Activated gamma-delta T cell treated with Interleukin-2 at 50 U/mL for 16 hours (primary cell): ENCODE results near the gene TEAD4.

Experiments used
- DNase-seq: peaks from one replicate; pipeline ENCODE4 v3.0.0-alpha.2; 2020

TEAD4 gene

GRCh38 chr12:3034067-3034750, 75.0 kb downstream of the TEAD4 start:
- DNase-seq: peak; percentile 10

- DNase-seq: no peak
These were observed 76.0 kb downstream of the TEAD4 start for GRCh38 chr12:3035171-3035570.

GRCh38 chr12:3035815-3036702, 76.9 kb downstream of the TEAD4 start:
- no peak for DNase-seq

- no peak for DNase-seq
These were observed 77.9 kb downstream of the TEAD4 start for GRCh38 chr12:3036901-3037600.

GRCh38 chr12:3038166-3038565, 79.0 kb downstream of the TEAD4 start:
- DNase-seq: no peak

- no peak for DNase-seq
These were observed 79.8 kb downstream of the TEAD4 start for GRCh38 chr12:3038926-3039510.

GRCh38 chr12:3040026-3040656, 80.9 kb downstream of the TEAD4 start:
- no peak for DNase-seq

GRCh38 chr12:3040663-3041544, 81.7 kb downstream of the TEAD4 start:
- no peak for DNase-seq

- peak; percentile 24 for DNase-seq
These were observed 82.5 kb downstream of the TEAD4 start for GRCh38 chr12:3041558-3042164.

- DNase-seq: no peak
These were observed 83.2 kb downstream of the TEAD4 start for GRCh38 chr12:3042394-3042793.

- no peak for DNase-seq
These were observed 83.6 kb downstream of the TEAD4 start for GRCh38 chr12:3042826-3043225.

GRCh38 chr12:3043406-3043805, 84.2 kb downstream of the TEAD4 start:
- DNase-seq: no peak

GRCh38 chr12:3044141-3044630, 85.0 kb downstream of the TEAD4 start:
- DNase-seq: no peak

GRCh38 chr12:3045494-3045893, 86.3 kb downstream of the TEAD4 start:
- no peak for DNase-seq

GRCh38 chr12:3045989-3046388, 86.8 kb downstream of the TEAD4 start:
- DNase-seq: no peak

GRCh38 chr12:3046441-3047200, 87.4 kb downstream of the TEAD4 start:
- DNase-seq: no peak

- no peak for DNase-seq
These were observed 88.8 kb downstream of the TEAD4 start for GRCh38 chr12:3047961-3048360.

- no peak for DNase-seq
These were observed 89.3 kb downstream of the TEAD4 start for GRCh38 chr12:3048540-3048939.

- DNase-seq: no peak
These were observed 90.0 kb downstream of the TEAD4 start for GRCh38 chr12:3049176-3049575.

GRCh38 chr12:3049611-3050249, 90.5 kb downstream of the TEAD4 start:
- no peak for DNase-seq
